WERI-Rb-1 (cell line): ENCODE data around the gene ATP8B1.

Experiments
- DNase-seq: peaks from one replicate; pipeline ENCODE4 v3.0.0-alpha.2; 2020
- H3K27ac ChIP-seq: fragments of 250-450 bp; sonication (Bioruptor Pico); 2 replicates; pipeline ENCODE4 v1.5.1; 2020; ENCODE audit warnings: mild to moderate bottlenecking, moderate library complexity
- H3K27me3 ChIP-seq: fragments of 250-450 bp; sonication (Bioruptor Pico); 2 replicates; pipeline ENCODE4 v1.5.1; 2021; ENCODE audit warnings: mild to moderate bottlenecking, low read depth, moderate library complexity; ENCODE audit not compliant: insufficient read depth, severe bottlenecking
- H3K36me3 ChIP-seq: fragments of 250-450 bp; sonication (Bioruptor Pico); 2 replicates; pipeline ENCODE4 v1.5.1; 2020; ENCODE audit warnings: mild to moderate bottlenecking, moderate library complexity
- H3K4me3 ChIP-seq: 2 replicates; pipeline ENCODE4 v1.5.1; 2011; ENCODE audit warnings: low read depth, mild to moderate bottlenecking, control low read depth, low read length
- H3K9me3 ChIP-seq: fragments of 250-450 bp; sonication (Bioruptor Pico); 2 replicates; pipeline ENCODE4 v1.5.1; 2021; ENCODE audit warnings: mild to moderate bottlenecking, moderate library complexity; ENCODE audit not compliant: severe bottlenecking
- TF ChIP-seq, protein P1 (sequence below): IDR thresholded peaks from 2 replicates; pipeline ENCODE4 v1.5.1; 2011; ENCODE audit warnings: low read depth, mild to moderate bottlenecking, control low read depth, inconsistent platforms, low read length

ATP8B1 gene

GRCh38 chr18:57696271-57696670 is 106.8 kb downstream of the ATP8B1 start:
- no peak for DNase-seq
- Histone ChIP-seq H3K9me3 (no peaks in the 10 kb centered on the region), H3K4me3 (no peak overlapping the region), H3K27ac (no peak overlapping the region), H3K27me3 (no peaks in the 10 kb centered on the region), H3K36me3 (no peaks in the 10 kb centered on the region)
- TF ChIP-seq, protein P1, sequence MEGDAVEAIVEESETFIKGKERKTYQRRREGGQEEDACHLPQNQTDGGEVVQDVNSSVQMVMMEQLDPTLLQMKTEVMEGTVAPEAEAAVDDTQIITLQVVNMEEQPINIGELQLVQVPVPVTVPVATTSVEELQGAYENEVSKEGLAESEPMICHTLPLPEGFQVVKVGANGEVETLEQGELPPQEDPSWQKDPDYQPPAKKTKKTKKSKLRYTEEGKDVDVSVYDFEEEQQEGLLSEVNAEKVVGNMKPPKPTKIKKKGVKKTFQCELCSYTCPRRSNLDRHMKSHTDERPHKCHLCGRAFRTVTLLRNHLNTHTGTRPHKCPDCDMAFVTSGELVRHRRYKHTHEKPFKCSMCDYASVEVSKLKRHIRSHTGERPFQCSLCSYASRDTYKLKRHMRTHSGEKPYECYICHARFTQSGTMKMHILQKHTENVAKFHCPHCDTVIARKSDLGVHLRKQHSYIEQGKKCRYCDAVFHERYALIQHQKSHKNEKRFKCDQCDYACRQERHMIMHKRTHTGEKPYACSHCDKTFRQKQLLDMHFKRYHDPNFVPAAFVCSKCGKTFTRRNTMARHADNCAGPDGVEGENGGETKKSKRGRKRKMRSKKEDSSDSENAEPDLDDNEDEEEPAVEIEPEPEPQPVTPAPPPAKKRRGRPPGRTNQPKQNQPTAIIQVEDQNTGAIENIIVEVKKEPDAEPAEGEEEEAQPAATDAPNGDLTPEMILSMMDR, result no peak

DNA sequence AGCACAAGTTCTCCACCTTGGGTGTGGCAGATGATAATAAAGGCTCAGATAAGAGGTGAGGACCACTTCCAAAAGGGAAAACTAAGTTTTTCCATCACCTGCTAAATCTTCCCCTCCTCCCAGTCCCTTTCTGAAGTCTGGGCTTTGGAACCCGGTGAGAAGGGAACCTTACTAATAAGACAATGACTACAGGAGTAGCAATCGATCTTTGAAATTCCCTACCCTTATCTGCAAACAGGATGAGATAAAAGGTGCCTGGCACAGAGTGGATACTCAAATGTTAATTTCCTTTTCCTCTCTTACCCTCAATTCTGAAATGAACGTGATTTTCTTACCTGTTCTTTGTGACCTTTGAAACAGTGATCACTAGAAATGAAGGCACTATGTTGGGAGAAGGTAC is 111.8 kb downstream of the ATP8B1 start:
- TF ChIP-seq, protein P1, result no peak
- Histone ChIP-seq H3K9me3 (peaks cover 3% of the 10 kb centered on the region), H3K4me3 (no peak overlapping the region), H3K27me3 (no peaks in the 10 kb centered on the region), H3K36me3 (no peaks in the 10 kb centered on the region), H3K27ac (no peak overlapping the region)
- DNase-seq, result no peak

- Histone ChIP-seq H3K4me3 (no peak overlapping the region), H3K36me3 (no peaks in the 10 kb centered on the region), H3K9me3 (peaks cover 3% of the 10 kb centered on the region), H3K27ac (no peak overlapping the region), H3K27me3 (no peaks in the 10 kb centered on the region)
- TF ChIP-seq, protein P1, result no peak
- no peak for DNase-seq
These were observed 115.1 kb downstream of the ATP8B1 start for GRCh38 chr18:57687970-57688369.

- Histone ChIP-seq H3K9me3 (no peaks in the 10 kb centered on the region), H3K27me3 (no peaks in the 10 kb centered on the region), H3K27ac (no peak overlapping the region), H3K4me3 (no peak overlapping the region), H3K36me3 (no peaks in the 10 kb centered on the region)
- TF ChIP-seq, protein P1, result no peak
- DNase-seq, result no peak
These were observed 119.6 kb downstream of the ATP8B1 start for GRCh38 chr18:57683470-57683869.

DNA sequence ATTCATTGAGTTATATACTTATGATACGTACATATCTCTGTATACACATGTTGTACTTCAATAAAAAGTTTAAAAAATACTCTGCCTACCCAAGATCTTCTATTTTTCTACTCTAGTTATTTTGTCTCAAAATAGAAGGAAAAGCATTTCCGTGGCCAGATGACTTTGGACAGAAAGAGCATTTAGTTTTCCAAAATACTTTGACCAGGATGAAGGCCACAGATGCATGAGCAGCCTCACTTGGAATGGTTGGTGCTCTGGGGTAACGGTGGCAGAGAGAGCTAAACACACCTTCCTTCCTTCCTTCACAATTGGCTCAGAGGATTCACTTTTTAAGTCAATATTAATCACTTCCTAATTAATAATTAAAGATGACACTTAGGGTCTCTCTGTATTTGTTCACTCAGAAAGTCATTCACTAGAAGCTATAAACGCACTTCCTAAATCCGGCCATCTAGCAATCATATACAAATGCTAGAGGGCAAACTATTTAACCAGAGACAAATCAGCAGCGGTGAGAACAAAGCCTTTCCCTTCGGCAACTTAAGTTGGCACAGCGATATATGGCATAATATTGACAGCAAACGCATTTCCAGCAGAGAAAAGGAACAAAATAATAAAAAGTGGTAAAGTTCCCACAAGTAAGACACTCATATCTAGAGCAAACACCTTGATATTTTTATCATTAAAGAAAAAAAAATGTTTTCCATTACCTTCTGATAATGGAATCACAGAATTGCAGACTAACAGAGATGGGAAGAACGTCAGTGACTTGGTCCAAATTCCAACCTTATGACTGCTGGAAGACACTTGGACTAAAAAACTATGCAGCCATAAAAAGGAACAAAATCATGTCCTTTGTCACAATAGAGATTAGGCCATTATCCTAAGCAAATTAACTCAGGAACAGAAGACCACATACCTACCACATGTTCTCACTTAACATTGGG is 125.6 kb downstream of the ATP8B1 start:
- H3K4me3 ChIP-seq, result no peak overlapping the region

More for the DNA sequence above, 125.6 kb downstream of the ATP8B1 start:
- peaks cover 8% of the 10 kb centered on the region for H3K9me3 ChIP-seq
- TF ChIP-seq, protein P1, result no peak
- no peaks in the 10 kb centered on the region for H3K36me3 ChIP-seq
- no peak overlapping the region for H3K27ac ChIP-seq
- no peak for DNase-seq
- no peaks in the 10 kb centered on the region for H3K27me3 ChIP-seq
